HFFc6 (cell line): Measurements from ENCODE around the gene TUBB4B. TPM values are rescaled to one million over a fixed set of nuclear protein-coding genes. Genes with fewer than 3 reads are reported as not detected.

ENCODE experiments used
- DNase-seq: peaks from one replicate; pipeline ENCODE4 v3.0.0-alpha.2; 2018
- H3K27ac Mint-ChIP-seq: 2 replicates; pipeline ENCODE4 v1.8.0; 2020; ENCODE audit warnings: mild to moderate bottlenecking, mixed read lengths
- H3K27me3 Mint-ChIP-seq: 2 replicates; pipeline ENCODE4 v1.8.0; 2021; ENCODE audit warnings: mild to moderate bottlenecking, moderate library complexity, mixed read lengths; ENCODE audit not compliant: insufficient read depth
- H3K36me3 Mint-ChIP-seq: 2 replicates; pipeline ENCODE4 v1.8.0; 2021; ENCODE audit warnings: low read depth, mixed read lengths
- H3K4me1 Mint-ChIP-seq: 2 replicates; pipeline ENCODE4 v1.8.0; 2020; ENCODE audit warnings: low read depth, mixed read lengths
- H3K4me3 Mint-ChIP-seq: 2 replicates; pipeline ENCODE4 v1.8.0; 2020; ENCODE audit warnings: mild to moderate bottlenecking, moderate library complexity, mixed read lengths
- H3K9me3 Mint-ChIP-seq: 2 replicates; pipeline ENCODE4 v1.8.0; 2020; ENCODE audit warnings: mild to moderate bottlenecking, mixed read lengths
- CTCF ChIP-seq: fragments of 200-600 bp; sonication (generic); IDR thresholded peaks from 2 replicates; pipeline ENCODE4 v1.5.0; 2021; ENCODE audit warnings: antibody characterized with exemption, mild to moderate bottlenecking
- total RNA-seq, 6 experiments: library from RNA; stranded (reverse); fragmentation: NEBNext Ultra II Directional; extraction: Animal tissue kit (Norgen Biotek cat#: 25700); gene quantifications; 2 replicates in 1 of 6; 3 replicates in 5 of 6; pipeline ENCODE4 v1.2.3, GENCODE V29; 2021

The TUBB4B gene
- total RNA-seq, 6 experiments from 2014 or later, result 415 to 760 (median 681) TPM

GRCh38 chr9:137275203-137275587 lies 34.1 kb downstream of the TUBB4B start:
- H3K9me3 Mint-ChIP-seq, result no peaks in the 10 kb centered on the region
- no peak for TF ChIP-seq CTCF
- peaks cover 16% of the 10 kb centered on the region for H3K4me1 Mint-ChIP-seq
- no peak overlapping the region for H3K4me3 Mint-ChIP-seq
- DNase-seq, result no peak
- H3K27me3 Mint-ChIP-seq, result peaks cover 7% of the 10 kb centered on the region
- peak overlapping the region; percentile 72 for H3K27ac Mint-ChIP-seq
- H3K36me3 Mint-ChIP-seq, result no peaks in the 10 kb centered on the region; the same call in 1 of the 2 replicates

GRCh38 chr9:137275588-137276472 lies 34.7 kb downstream of the TUBB4B start:
- no peak for DNase-seq
- Mint-ChIP-seq H3K4me1 (peaks cover 16% of the 10 kb centered on the region), H3K9me3 (no peaks in the 10 kb centered on the region), H3K27ac (peak overlapping the region; percentile 72), H3K27me3 (peaks cover 7% of the 10 kb centered on the region), H3K36me3 (no peaks in the 10 kb centered on the region; the same call in 1 of the 2 replicates), H3K4me3 (no peak overlapping the region)
- TF ChIP-seq CTCF, result peak; percentile 39

GRCh38 chr9:137276473-137277328 lies 35.6 kb downstream of the TUBB4B start:
- Mint-ChIP-seq H3K27ac (peak overlapping the region; percentile 97), H3K36me3 (no peaks in the 10 kb centered on the region), H3K9me3 (no peaks in the 10 kb centered on the region), H3K4me1 (peaks cover 16% of the 10 kb centered on the region), H3K27me3 (peaks cover 7% of the 10 kb centered on the region), H3K4me3 (peak overlapping the region; percentile 96)
- peak; percentile 24 for DNase-seq
- no peak for TF ChIP-seq CTCF

GRCh38 chr9:137277329-137278041 lies 36.4 kb downstream of the TUBB4B start, which contains the start of gene TOR4A:
TOR4A (plus strand) TSS chr9:137277726; CDS start chr9:137278690, 964 bp downstream.
- Mint-ChIP-seq H3K27me3 (peaks cover 7% of the 10 kb centered on the region), H3K4me1 (peaks cover 16% of the 10 kb centered on the region), H3K4me3 (peak within 1 kb of the TSS; percentile 96), H3K27ac (peak within 1 kb of the TSS; percentile 97), H3K36me3 (peaks cover 2% of the 10 kb centered on the region; the same call in 1 of the 2 replicates), H3K9me3 (no peaks in the 10 kb centered on the region)
- peak; percentile 85 for DNase-seq
- TF ChIP-seq CTCF, result peak; percentile 67

- no peak for TF ChIP-seq CTCF
- peaks cover 8% of the 10 kb centered on the region; the same call in 1 of the 2 replicates for H3K36me3 Mint-ChIP-seq
- peaks cover 16% of the 10 kb centered on the region for H3K4me1 Mint-ChIP-seq
- peaks cover 7% of the 10 kb centered on the region for H3K27me3 Mint-ChIP-seq
- H3K27ac Mint-ChIP-seq, result peak overlapping the region; percentile 97
- peak overlapping the region; percentile 96 for H3K4me3 Mint-ChIP-seq
- no peaks in the 10 kb centered on the region for H3K9me3 Mint-ChIP-seq
- DNase-seq, result no peak
Observed at GRCh38 chr9:137278061-137278701, 37.1 kb downstream of the TUBB4B start.
